Gastroesophageal sphincter (tissue), 4 donors: ENCODE measurements around the gene ERG28. TPM values are rescaled to one million over a fixed set of nuclear protein-coding genes. Genes with fewer than 3 reads are reported as not detected.

Source experiments
- ATAC-seq: fragments of 150-250 bp; one replicate; pipeline ENCODE4 v1.9.1; 2016; ENCODE audit warnings: mild to moderate bottlenecking, moderate library complexity
- H3K27ac ChIP-seq, 4 donors: fragments of 200-600 bp; sonication (generic) in 3 of 4; 1 replicate in 3 of 4; 2 replicates in 1 of 4; pipeline ENCODE4 v1.5.1; 2016 to 2019
- H3K27me3 ChIP-seq: fragments of 200-600 bp; sonication (generic); one replicate; pipeline ENCODE4 v1.5.1; 2019
- H3K36me3 ChIP-seq, 2 donors: fragments of 200-600 bp; sonication (generic); one replicate each; pipeline ENCODE4 v1.5.1; 2019; ENCODE audit warnings: control low read depth in 1 of 2
- H3K4me1 ChIP-seq, 3 donors: fragments of 200-600 bp; sonication (generic); 1 replicate in 2 of 3; 2 replicates in 1 of 3; pipeline ENCODE4 v1.5.1; 2016 to 2019; ENCODE audit warnings: control low read depth in 2 of 3
- H3K4me3 ChIP-seq, 2 donors: fragments of 200-600 bp; sonication (generic); one replicate each; pipeline ENCODE4 v1.5.1; 2019; ENCODE audit warnings: mild to moderate bottlenecking in 1 of 2, moderate library complexity in 1 of 2
- H3K9me3 ChIP-seq, 3 donors: fragments of 200-600 bp; sonication (generic); one replicate each; pipeline ENCODE4 v1.5.1; 2017 to 2019; ENCODE audit warnings: control low read depth in 2 of 3
- EP300 ChIP-seq: sonication (generic); formaldehyde crosslinking; IDR thresholded peaks from one replicate; pipeline ENCODE4 v1.6.1; 2017; ENCODE audit warnings: antibody characterized with exemption, mild to moderate bottlenecking
- POLR2A ChIP-seq, 2 donors: fragments of 450-650 bp; IDR thresholded peaks; one replicate each; pipeline ENCODE4 v1.6.1; 2017; ENCODE audit warnings: antibody characterized with exemption in 2 of 2, mild to moderate bottlenecking in 2 of 2, moderate library complexity in 1 of 2
- POLR2AphosphoS5 ChIP-seq: sonication (generic); formaldehyde crosslinking; IDR thresholded peaks from one replicate; pipeline ENCODE4 v1.6.1; 2017; ENCODE audit warnings: antibody characterized with exemption
- WGBS, 2 donors: methylation state at CpG; one replicate each; pipeline ENCODE4 v1.1.5; 2018; ENCODE audit warnings: low coverage in 1 of 2; 5-methylcytosine and 5-hydroxymethylcytosine counted together
- total RNA-seq, 4 donors: library from RNA; depleted of rRNA; stranded (reverse); fragments of >200 nt; gene quantifications; one replicate each; pipeline ENCODE4 v1.1.0, GENCODE V29; 2016
- TF ChIP-seq, protein P1 (sequence below), 4 experiments: fragments of 200-600 bp in 2 of 4; fragments of 450-650 bp in 2 of 4; sonication (generic) in 1 of 4; IDR thresholded peaks; one replicate each; pipeline ENCODE4 v1.5.1; 2017 to 2019; ENCODE audit warnings: antibody characterized with exemption in 4 of 4, mild to moderate bottlenecking in 2 of 4, moderate library complexity in 2 of 4

ERG28 gene
- total RNA-seq, 4 donors from 2014 or later, result 6.2 to 13.4 (median 7.0) TPM

GRCh38 chr14:75662966-75663365 lies 2.3 kb upstream of the ERG28 start:
- Histone ChIP-seq H3K4me3 (no peak overlapping the region), H3K4me1 (peaks cover 0 to 46% (median 8%) of the 10 kb centered on the region in 3 donors), H3K36me3 (peaks cover 0 to 8% of the 10 kb centered on the region in 2 donors), H3K27me3 (no peaks in the 10 kb centered on the region), H3K27ac (no peak overlapping the region), H3K9me3 (no peaks in the 10 kb centered on the region)
- ATAC-seq, result no peak
- TF ChIP-seq POLR2A (IDR thresholded peaks at IDR 0.05) (no peak), POLR2AphosphoS5 (no peak), EP300 (no peak)
- TF ChIP-seq, protein P1, sequence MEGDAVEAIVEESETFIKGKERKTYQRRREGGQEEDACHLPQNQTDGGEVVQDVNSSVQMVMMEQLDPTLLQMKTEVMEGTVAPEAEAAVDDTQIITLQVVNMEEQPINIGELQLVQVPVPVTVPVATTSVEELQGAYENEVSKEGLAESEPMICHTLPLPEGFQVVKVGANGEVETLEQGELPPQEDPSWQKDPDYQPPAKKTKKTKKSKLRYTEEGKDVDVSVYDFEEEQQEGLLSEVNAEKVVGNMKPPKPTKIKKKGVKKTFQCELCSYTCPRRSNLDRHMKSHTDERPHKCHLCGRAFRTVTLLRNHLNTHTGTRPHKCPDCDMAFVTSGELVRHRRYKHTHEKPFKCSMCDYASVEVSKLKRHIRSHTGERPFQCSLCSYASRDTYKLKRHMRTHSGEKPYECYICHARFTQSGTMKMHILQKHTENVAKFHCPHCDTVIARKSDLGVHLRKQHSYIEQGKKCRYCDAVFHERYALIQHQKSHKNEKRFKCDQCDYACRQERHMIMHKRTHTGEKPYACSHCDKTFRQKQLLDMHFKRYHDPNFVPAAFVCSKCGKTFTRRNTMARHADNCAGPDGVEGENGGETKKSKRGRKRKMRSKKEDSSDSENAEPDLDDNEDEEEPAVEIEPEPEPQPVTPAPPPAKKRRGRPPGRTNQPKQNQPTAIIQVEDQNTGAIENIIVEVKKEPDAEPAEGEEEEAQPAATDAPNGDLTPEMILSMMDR (IDR thresholded peaks at IDR 0.05), result no peak
- WGBS, 2 donors, result 74 to 86% methylated on average over 3 of the region's 3 CpGs

DNA sequence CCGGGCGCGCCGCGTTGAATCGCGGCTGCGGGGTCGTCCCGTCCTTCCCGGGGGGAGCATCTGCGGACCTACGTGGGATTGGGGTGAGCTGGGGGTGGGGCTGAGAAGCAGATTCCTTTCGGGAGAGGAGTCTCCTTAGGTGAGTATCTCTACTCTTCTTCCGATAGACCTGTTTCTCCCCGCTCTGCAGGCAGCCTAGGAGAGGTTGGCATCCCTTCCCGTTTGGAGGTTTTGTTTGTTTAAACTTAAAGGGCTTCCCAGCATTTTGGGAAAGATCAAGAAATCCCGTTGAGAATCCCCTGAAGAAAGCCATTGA lies 781 bp upstream of the ERG28 start:
- Histone ChIP-seq H3K4me3 (peak overlapping the region; percentile 88 to 91), H3K36me3 (peaks cover 0 to 18% of the 10 kb centered on the region in 2 donors), H3K9me3 (no peaks in the 10 kb centered on the region), H3K27me3 (no peaks in the 10 kb centered on the region), H3K4me1 (peaks cover 0 to 36% (median 8%) of the 10 kb centered on the region in 3 donors), H3K27ac (peak overlapping the region; percentile 56 to 91 (median 90))
- TF ChIP-seq POLR2AphosphoS5, result no peak
- TF ChIP-seq EP300, result no peak
- TF ChIP-seq, protein P1 (IDR thresholded peaks at IDR 0.05), result no peak
- TF ChIP-seq POLR2A (IDR thresholded peaks at IDR 0.05), result no peak
- 0% methylated on average over 1 to 2 of the region's 18 CpGs for WGBS, 2 donors
- ATAC-seq, result no peak

- H3K4me1 ChIP-seq, result peaks cover 0 to 36% (median 8%) of the 10 kb centered on the region in 3 donors
- H3K9me3 ChIP-seq, result no peaks in the 10 kb centered on the region
- H3K4me3 ChIP-seq, result peak overlapping the region; percentile 88 to 91
- ATAC-seq, result no peak
- WGBS, 2 donors, result 8 to 22% methylated on average over 4 of the region's 4 CpGs
- peaks cover 0 to 26% of the 10 kb centered on the region in 2 donors for H3K36me3 ChIP-seq
- peak overlapping the region; percentile 56 to 91 (median 90) for H3K27ac ChIP-seq
- no peaks in the 10 kb centered on the region for H3K27me3 ChIP-seq
- TF ChIP-seq EP300 (no peak), POLR2A (IDR thresholded peaks at IDR 0.05) (no peak), POLR2AphosphoS5 (no peak)
- TF ChIP-seq, protein P1 (IDR thresholded peaks at IDR 0.05), result no peak
These were observed 442 bp downstream of the ERG28 start for GRCh38 chr14:75660238-75660629.

GRCh38 chr14:75658957-75659356 lies 1.7 kb downstream of the ERG28 start:
- Histone ChIP-seq H3K36me3 (peaks cover 0 to 33% of the 10 kb centered on the region in 2 donors), H3K4me1 (peaks cover 0 to 38% (median 8%) of the 10 kb centered on the region in 3 donors), H3K9me3 (no peaks in the 10 kb centered on the region), H3K4me3 (no peak overlapping the region), H3K27ac (no peak overlapping the region), H3K27me3 (no peaks in the 10 kb centered on the region)
- 89 to 100% methylated on average over 1 to 2 of the region's 2 CpGs for WGBS, 2 donors
- TF ChIP-seq, protein P1 (IDR thresholded peaks at IDR 0.05), result no peak
- TF ChIP-seq EP300, result no peak
- no peak for TF ChIP-seq POLR2A (IDR thresholded peaks at IDR 0.05)
- TF ChIP-seq POLR2AphosphoS5, result no peak
- no peak for ATAC-seq

- Histone ChIP-seq H3K36me3 (peaks cover 0 to 48% of the 10 kb centered on the region in 2 donors), H3K4me1 (peaks cover 0 to 34% (median 8%) of the 10 kb centered on the region in 3 donors), H3K4me3 (no peak overlapping the region), H3K9me3 (no peaks in the 10 kb centered on the region), H3K27me3 (no peaks in the 10 kb centered on the region), H3K27ac (no peak overlapping the region)
- TF ChIP-seq POLR2A (IDR thresholded peaks at IDR 0.05) (no peak), EP300 (no peak), POLR2AphosphoS5 (no peak)
- TF ChIP-seq, protein P1 (IDR thresholded peaks at IDR 0.05), result no peak
- WGBS, 2 donors, result 89% methylated on average over 2 of the region's 4 CpGs; no CpG with 5 or more reads in 1 of the 2 donors
- ATAC-seq, result no peak
These were observed 3.3 kb downstream of the ERG28 start for GRCh38 chr14:75657331-75657730.
